ENCODE data around the gene ELOA. TPM values are rescaled to one million over a fixed set of nuclear protein-coding genes. Genes with fewer than 3 reads are reported as not detected.

Gene ELOA
- total and polyA plus RNA-seq, 2 experiments from 2014 or later: 49.1 to 57.7 TPM

GRCh38 chr1:23795676-23796465, 52.6 kb downstream of the ELOA start:
- Mint-ChIP-seq H3K4me3 (no peak overlapping the region; the same call in 2 of the 3 replicates), H3K27ac (no peak overlapping the region), H3K36me3 (ENCODE audit: low read depth) (peaks cover 40% of the 10 kb centered on the region), H3K9me3 (no peaks in the 10 kb centered on the region), H3K4me1 (peaks cover 20% of the 10 kb centered on the region), H3K27me3 (ENCODE audit: insufficient read depth, low read depth, poor library complexity) (peaks cover 19% of the 10 kb centered on the region)
- ATAC-seq: no peak
- no peak overlapping the region for H3K4me2 ChIP-seq
- H3K27ac ChIP-seq (ENCODE audit: low read depth): no peak overlapping the region
- no peaks in the 10 kb centered on the region for H3K9me2 ChIP-seq (ENCODE audit: insufficient read depth)
- no peaks in the 10 kb centered on the region for H3K27me3 ChIP-seq (ENCODE audit: insufficient read depth)
- peaks cover 8% of the 10 kb centered on the region; the same call in 1 of the 2 replicates for H3K36me3 ChIP-seq (ENCODE audit: insufficient read depth)
- TF ChIP-seq STAT1 (IDR thresholded peaks at IDR 0.05; ENCODE audit: unreplicated experiment) (no peak), JUNB (IDR thresholded peaks at IDR 0.05; ENCODE audit: unreplicated experiment) (no peak), POLR2AphosphoS5 (IDR thresholded peaks at IDR 0.05; ENCODE audit: low read depth) (no peak), CTCF (conservative IDR thresholded peaks at IDR 0.05; ENCODE audit: low read depth in 2 of 2) (no peak), NANOG (IDR thresholded peaks at IDR 0.05; ENCODE audit: borderline replicate concordance) (no peak), ZNF114 (CRISPR knock-in tag; IDR thresholded peaks at IDR 0.05) (no peak), CREB1 (CRISPR knock-in tag; IDR thresholded peaks at IDR 0.05; ENCODE audit: low read depth) (no peak), EZH2phosphoT487 (IDR thresholded peaks at IDR 0.05; ENCODE audit: unreplicated experiment) (no peak), EZH2 (IDR thresholded peaks at IDR 0.05; ENCODE audit: low read depth, unreplicated experiment) (no peak), ETS1 (IDR thresholded peaks at IDR 0.05) (no peak), ZNF462 (CRISPR knock-in tag; IDR thresholded peaks at IDR 0.05) (no peak)
- no peak for DNase-seq (ENCODE audit: low spot score)
- H3K79me2 ChIP-seq (replicated peaks; ENCODE audit: insufficient read depth): peaks cover 14% of the 10 kb centered on the region
- 0 out of 2 replicates have a peak, but pooled peaks cover 8% of the 10 kb centered on the region for H4K20me1 ChIP-seq (replicated peaks; ENCODE audit: insufficient read depth)
- peaks cover 7% of the 10 kb centered on the region; the same call in 1 of the 2 replicates for H3F3A ChIP-seq (replicated peaks; ENCODE audit: low read depth)
- peaks cover 15% of the 10 kb centered on the region for H3K4me1 ChIP-seq (ENCODE audit: insufficient read depth)
- H2AFZ ChIP-seq: no peak overlapping the region
- no peak overlapping the region for H3K4me3 ChIP-seq
